ENCODE measurements around the gene KATNAL2.
"Not testable (repeated sequence)": the region's sequence is repeated elsewhere in the genome, so short reads cannot be mapped to it uniquely, and the experiment has no call there.

KATNAL2 gene

GRCh38 chr18:46939998-46940571, 22.7 kb downstream of the KATNAL2 start:
- no peak for DNase-seq

DNA sequence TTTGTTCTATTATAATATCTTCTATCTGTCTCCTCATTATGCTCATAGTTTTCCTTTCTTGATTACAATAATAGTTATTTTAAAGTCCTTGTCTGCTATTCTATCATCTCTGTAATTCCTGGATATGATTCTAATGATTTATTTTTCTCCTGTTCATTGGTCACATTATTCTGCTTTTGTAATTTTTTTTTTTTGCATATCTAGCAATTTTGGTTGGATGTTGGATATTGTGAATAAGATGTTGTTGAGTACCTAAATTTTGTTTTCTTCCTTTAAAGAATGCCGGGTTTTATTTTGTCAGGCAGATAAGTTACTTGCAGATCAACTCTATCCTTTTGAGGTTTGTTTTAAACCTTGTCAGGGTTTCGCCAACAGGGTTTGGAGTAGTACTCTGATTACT, 25.2 kb downstream of the KATNAL2 start:
- DNase-seq = no peak

GRCh38 chr18:46946656-46947282, 29.4 kb downstream of the KATNAL2 start:
- DNase-seq = peak; percentile 52

DNA sequence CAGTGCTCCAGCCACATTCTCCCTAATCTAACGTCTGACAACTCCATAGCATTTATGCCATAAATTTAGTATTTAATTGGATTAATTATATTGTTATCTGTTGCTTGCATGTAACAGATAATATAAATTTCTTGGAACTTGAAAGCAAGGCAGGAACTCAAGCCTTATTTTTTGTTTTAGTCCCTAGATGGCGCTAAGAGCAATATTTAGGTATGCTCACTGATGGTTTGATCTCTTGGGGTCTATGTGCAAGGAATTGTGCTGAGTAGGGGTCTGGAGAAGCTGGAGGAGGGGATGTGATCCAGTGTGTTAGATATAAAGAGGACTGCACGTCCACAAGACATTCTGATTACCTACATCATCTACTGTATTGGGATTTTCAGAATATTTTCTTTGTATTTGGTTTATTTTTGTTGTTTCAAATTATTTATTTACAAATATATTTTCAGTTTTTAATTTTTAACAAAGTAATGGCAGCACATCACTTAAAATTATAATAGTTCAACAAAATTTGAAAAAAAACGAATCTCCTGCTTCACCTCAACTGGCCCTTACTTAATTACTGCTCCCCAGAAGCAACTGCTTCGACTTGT, 32.8 kb downstream of the KATNAL2 start:
- no peak for DNase-seq

GRCh38 chr18:46953195-46953594, 35.8 kb downstream of the KATNAL2 start:
- no peak for DNase-seq

DNA sequence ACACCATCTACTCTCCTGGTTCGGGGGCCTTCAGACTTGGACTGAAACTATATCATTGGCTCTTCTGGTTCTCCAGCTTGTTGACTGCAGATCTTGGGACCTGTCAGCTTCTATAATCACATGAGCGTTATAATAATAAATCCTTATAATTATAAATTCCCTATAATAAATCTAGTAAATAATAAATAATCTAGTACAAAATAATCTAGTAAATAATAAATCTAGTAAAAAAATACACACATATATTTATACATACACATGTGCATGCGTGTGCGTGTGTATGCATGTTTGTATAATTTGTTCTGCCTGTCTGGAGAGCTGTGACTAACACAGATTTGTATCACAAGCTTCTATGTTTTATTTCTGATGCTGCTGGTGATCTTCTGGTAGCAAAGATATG, 40.8 kb downstream of the KATNAL2 start:
- no peak for DNase-seq

- not testable (repeated sequence) for DNase-seq
Observed at GRCh38 chr18:46963656-46964578, 46.5 kb downstream of the KATNAL2 start.

DNA sequence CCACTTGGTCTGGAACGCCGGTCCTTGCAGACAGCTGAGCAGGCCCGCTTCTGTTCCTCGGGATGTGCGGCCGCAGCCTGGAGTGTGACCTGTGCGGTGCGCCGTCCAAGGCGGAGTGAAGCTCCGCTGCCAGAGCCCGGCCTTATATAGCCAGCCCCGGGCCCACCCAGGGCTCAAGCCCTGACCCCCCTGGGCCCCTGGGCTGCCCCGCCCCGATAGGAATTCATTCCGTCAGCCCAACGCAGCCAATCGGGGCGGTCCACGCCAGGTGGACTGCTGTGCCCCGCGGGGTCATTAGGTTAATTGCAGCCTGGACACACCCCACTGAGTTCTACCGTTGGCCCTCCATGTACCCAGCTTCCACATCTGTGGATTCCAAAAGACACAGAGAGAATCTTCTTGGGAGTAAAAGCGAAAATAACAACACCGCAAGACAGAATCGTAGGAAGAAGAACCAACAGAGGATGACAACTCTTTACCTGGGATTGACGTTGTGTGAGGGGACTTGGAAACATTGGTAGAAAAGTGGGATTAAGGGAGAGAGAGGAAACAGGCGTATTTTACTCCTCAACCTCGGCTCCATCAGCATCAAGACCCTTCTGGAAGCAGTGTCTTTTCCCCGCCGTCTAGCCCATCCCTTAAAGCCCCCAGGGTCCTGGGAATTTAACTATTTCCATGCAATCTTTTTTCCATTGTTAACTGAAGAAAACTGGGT, 47.3 kb downstream of the KATNAL2 start:
- DNase-seq = not testable (repeated sequence)

DNA sequence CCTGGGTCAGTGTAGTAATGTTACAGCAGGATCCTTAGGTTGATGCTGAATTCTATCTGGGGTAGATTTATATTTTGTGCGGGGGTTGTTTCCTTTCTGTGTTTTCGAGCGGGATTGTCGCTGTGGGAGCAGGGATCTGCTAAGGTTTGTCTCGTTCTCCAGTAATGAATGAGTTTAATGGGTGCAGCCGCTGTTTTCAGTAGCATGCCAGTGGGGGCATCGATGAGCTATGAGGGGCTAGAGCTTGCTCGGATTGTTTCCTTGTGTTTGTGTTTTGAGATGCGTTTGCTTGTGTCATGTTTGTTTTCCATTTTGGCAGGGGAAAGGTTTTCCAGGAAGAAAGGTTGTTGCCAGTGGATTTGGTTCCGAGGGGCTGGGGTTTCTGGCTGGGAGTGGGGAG, 48.9 kb downstream of the KATNAL2 start:
- DNase-seq = not testable (repeated sequence)

DNA sequence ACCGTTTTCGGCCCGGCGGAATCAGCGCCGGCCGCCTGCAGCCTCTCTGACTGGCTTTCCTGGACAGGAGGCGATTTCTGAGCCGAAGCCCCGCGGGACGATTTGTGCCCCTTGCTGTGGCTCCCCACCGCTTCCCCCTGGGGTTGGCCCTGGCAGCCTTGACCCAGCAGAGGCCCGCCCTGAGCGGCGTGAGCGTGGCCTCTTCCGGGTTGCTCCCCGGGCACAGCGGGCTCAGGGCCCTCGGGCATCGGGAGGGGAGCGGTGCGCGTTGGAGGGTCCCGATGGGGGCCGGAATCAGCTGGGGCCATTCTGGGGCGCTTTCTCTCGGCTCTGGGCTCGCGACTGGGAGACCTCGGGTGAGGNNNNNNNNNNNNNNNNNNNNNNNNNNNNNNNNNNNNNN, 52.1 kb downstream of the KATNAL2 start:
- not testable (repeated sequence) for DNase-seq

GRCh38 chr18:47019870-47020269, 102.5 kb downstream of the KATNAL2 start:
- DNase-seq = not testable (repeated sequence)

DNA sequence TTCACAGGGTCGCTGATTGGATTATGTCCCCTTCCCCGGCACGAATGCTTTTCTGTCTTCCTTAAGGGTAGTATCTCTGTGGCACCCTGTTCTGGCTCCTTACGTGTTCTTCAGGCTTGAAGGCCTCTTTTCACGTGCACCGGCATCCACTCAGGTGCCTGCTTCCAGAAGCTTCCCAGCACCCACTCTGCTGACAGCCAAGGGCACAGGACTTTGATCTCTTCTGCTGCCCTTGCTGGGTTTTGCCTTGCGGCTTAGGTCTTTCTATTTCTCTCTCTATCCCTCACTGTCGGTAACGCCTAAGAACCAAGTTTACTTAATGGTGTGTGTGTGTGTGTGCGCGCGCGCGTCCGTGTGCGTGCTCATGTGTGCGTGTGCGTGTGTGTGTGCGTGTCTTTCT, 103.4 kb downstream of the KATNAL2 start:
- DNase-seq = not testable (repeated sequence)

DNA sequence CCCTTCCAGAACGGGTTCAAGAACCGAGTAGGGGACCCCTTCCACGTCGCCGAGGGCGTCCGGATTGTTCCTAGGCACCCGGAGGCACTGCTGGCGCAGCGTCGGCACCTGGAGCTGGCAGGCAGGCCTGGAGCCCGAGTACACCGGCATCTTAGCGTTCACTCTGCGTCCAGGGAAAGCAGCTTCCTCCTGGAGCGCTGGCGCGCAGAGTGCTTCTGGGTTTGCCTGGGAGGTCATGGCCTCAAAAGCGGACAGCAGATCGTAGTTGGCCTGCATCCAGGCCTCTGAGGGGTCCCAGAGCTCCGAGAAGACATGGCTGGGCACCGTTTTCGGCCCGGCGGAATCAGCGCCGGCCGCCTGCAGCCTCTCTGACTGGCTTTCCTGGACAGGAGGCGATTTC, 105.4 kb downstream of the KATNAL2 start:
- DNase-seq = not testable (repeated sequence)

- not testable (repeated sequence) for DNase-seq
Observed at GRCh38 chr18:47023769-47024465, 106.5 kb downstream of the KATNAL2 start.

DNA sequence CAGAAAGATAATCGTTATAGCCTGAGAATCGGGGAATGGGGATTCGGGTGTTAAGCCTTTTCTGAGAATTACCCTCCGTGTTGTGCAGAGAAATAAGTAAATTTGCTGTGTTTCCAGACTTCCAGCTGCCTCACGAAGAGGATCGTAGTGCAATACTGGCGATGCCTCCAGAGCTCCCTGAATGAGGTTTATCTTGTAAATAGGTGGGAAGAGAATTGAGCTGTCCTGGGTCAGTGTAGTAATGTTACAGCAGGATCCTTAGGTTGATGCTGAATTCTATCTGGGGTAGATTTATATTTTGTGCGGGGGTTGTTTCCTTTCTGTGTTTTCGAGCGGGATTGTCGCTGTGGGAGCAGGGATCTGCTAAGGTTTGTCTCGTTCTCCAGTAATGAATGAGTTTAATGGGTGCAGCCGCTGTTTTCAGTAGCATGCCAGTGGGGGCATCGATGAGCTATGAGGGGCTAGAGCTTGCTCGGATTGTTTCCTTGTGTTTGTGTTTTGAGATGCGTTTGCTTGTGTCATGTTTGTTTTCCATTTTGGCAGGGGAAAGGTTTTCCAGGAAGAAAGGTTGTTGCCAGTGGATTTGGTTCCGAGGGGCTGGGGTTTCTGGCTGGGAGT, 108.3 kb downstream of the KATNAL2 start:
- not testable (repeated sequence) for DNase-seq

- DNase-seq = not testable (repeated sequence)
Observed at GRCh38 chr18:47028738-47029137, 111.3 kb downstream of the KATNAL2 start.

DNA sequence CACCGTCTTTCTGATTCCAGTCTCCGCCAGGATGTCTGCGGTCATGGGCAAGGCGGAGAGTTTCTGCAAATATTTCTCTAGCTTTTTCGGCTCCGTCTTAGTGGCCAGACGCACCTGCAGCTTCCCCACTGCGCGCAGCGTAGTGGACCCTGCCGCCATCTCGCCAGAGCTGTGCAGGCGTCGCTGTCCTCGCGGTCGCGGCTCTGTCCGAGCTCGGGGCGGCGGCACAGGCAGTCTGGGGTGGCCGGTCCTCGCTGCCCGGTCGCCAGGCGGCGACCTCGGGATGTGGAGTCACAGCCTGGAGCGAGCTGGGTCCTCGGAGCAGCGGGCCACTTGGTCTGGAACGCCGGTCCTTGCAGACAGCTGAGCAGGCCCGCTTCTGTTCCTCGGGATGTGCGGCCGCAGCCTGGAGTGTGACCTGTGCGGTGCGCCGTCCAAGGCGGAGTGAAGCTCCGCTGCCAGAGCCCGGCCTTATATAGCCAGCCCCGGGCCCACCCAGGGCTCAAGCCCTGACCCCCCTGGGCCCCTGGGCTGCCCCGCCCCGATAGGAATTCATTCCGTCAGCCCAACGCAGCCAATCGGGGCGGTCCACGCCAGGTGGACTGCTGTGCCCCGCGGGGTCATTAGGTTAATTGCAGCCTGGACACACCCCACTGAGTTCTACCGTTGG, 112.4 kb downstream of the KATNAL2 start:
- DNase-seq = not testable (repeated sequence)

DNA sequence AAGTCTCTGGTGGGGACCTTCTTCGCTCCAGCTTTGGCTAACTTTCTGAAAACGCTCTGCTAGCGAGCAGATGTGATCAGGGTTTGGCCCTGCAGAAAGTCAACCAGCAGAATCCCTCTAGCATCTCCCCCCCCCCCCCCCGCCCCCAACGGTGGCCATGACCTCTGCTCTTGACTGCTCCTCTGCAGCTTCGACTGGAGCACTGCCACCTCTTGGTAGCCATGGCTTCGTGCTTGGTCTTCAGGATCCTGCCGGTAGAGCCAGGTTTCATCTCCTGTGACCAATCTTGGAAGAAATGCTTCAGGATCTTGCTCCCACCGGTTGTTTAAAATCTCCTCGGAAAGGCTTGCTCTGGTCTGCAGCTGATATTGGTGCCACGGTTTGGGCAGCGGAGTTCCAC, 113.5 kb downstream of the KATNAL2 start:
- DNase-seq = not testable (repeated sequence)

- no peak for DNase-seq
Observed at GRCh38 chr18:47032945-47033344, 115.5 kb downstream of the KATNAL2 start.

DNA sequence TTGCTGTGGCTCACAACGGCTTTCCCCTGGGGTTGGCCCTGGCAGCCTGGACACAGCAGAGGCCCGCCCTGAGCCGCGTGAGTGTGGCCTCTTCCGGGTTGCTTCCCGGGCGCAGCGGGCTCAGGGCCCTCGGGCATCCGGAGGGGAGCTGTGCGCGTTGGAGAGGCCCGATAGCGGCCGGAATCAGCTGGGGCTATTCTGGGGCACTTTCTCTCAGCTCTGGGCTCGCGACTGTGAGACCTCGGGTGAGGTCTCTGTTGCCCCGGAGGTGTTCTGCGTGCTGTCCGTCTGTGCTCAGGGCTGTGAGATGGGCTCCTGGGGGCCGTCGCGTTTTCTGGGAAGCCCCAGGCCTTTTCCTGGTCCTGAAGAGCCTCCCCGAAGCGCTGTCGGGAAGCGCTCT, 117.2 kb downstream of the KATNAL2 start:
- DNase-seq = not testable (repeated sequence)

DNA sequence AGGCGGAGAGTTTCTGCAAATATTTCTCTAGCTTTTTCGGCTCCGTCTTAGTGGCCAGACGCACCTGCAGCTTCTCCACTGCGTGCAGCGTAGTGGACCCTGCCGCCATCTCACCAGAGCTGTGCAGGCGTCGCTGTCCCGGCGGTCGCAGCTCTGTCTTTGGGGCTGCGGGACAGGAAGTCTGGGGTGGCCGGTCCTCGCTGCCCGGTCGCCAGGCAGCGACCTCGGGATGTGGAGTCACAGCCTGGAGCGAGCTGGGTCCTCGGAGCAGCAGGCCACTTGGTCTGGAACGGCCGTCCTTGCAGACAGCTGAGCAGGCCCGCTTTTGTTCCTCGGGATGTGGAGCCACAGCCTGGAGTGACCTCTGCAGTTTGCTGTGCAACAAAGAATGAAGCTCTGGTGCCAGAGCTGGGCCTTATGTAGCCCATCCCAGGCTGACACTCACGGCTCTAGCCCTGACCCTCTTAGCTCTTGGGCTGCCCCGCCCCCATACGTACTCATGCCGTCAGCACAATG, 117.8 kb downstream of the KATNAL2 start, which contains the start of gene ELOA2:
Gene ELOA2, minus strand, starts transcription at position 466 of the 516 bp plus-strand sequence. Its CDS starts 357 bp downstream, at position 109.
- no peak for DNase-seq

Data from CD4-positive, alpha-beta T cell treated with Interleukin-12 subunit alpha and Interleukin-12 subunit beta, for 1 hour (primary cell).